Type B pancreatic cell (in vitro differentiated cells): Measurements from ENCODE around the gene PTPRM. TPM values are rescaled to one million over a fixed set of nuclear protein-coding genes. Genes with fewer than 3 reads are reported as not detected.
A peak's percentile ranks its signal among the peaks of the same experiment; 100 is the strongest.

ENCODE experiments used
- DNase-seq: peaks from one replicate; pipeline ENCODE4 v3.0.0; 2021; ENCODE audit warnings: mixed read lengths; ENCODE audit not compliant: unreplicated experiment; ENCODE audit errors: extremely low spot score
- H3K27ac Mint-ChIP-seq: 2 replicates; pipeline ENCODE4 v1.8.0; 2021; ENCODE audit warnings: mild to moderate bottlenecking, mixed read lengths
- H3K27me3 Mint-ChIP-seq: 2 replicates; pipeline ENCODE4 v1.8.0; 2021; ENCODE audit warnings: mixed read lengths
- H3K36me3 Mint-ChIP-seq: 2 replicates; pipeline ENCODE4 v1.8.0; 2021; ENCODE audit warnings: mixed read lengths
- H3K4me1 Mint-ChIP-seq: one replicate; pipeline ENCODE4 v1.8.0; 2021; ENCODE audit warnings: mixed read lengths; ENCODE audit not compliant: unreplicated experiment
- H3K4me3 Mint-ChIP-seq: 2 replicates; pipeline ENCODE4 v1.8.0; 2021; ENCODE audit warnings: mild to moderate bottlenecking, mixed read lengths
- H3K9me3 Mint-ChIP-seq: 2 replicates; pipeline ENCODE4 v1.8.0; 2021; ENCODE audit warnings: mixed read lengths
- total RNA-seq: library from RNA; stranded (reverse); gene quantifications from 2 replicates; pipeline ENCODE4 v1.2.1, GENCODE V29; 2021; ENCODE audit warnings: low replicate concordance
- TF ChIP-seq, protein P1 (sequence below): fragments of 200-600 bp; sonication (generic); conservative IDR thresholded peaks from 2 replicates; pipeline ENCODE4 v1.5.0; 2021; ENCODE audit warnings: antibody characterized with exemption, mild to moderate bottlenecking

The PTPRM gene
- total RNA-seq, 1 donor from 2014 or later, result 18.6 TPM

DNA sequence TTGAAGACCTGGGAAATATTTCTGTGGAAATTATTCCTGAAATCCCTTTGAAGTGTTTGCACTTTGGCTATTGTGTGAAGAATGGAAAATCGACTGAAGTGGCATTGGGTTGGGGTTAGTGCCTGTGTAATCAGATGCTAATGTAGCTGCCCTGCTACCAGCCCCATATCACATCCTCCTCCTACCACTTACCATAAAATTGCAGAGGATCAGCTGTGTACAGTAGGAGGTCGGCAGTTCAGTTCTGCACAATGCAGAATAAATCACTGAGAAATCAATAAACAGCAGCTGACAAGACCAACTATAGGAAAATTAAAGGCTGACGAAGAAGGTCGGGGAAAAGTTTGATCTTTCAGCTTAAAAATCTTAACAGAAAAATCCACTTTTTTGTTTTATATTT lies 440.9 kb downstream of the PTPRM start:
- Mint-ChIP-seq H3K9me3 (no peaks in the 10 kb centered on the region), H3K4me1 (peaks cover 12% of the 10 kb centered on the region), H3K4me3 (no peak overlapping the region), H3K27ac (no peak overlapping the region), H3K36me3 (no peaks in the 10 kb centered on the region), H3K27me3 (no peaks in the 10 kb centered on the region)
- TF ChIP-seq, protein P1, sequence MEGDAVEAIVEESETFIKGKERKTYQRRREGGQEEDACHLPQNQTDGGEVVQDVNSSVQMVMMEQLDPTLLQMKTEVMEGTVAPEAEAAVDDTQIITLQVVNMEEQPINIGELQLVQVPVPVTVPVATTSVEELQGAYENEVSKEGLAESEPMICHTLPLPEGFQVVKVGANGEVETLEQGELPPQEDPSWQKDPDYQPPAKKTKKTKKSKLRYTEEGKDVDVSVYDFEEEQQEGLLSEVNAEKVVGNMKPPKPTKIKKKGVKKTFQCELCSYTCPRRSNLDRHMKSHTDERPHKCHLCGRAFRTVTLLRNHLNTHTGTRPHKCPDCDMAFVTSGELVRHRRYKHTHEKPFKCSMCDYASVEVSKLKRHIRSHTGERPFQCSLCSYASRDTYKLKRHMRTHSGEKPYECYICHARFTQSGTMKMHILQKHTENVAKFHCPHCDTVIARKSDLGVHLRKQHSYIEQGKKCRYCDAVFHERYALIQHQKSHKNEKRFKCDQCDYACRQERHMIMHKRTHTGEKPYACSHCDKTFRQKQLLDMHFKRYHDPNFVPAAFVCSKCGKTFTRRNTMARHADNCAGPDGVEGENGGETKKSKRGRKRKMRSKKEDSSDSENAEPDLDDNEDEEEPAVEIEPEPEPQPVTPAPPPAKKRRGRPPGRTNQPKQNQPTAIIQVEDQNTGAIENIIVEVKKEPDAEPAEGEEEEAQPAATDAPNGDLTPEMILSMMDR, result no peak
- DNase-seq, result no peak

DNA sequence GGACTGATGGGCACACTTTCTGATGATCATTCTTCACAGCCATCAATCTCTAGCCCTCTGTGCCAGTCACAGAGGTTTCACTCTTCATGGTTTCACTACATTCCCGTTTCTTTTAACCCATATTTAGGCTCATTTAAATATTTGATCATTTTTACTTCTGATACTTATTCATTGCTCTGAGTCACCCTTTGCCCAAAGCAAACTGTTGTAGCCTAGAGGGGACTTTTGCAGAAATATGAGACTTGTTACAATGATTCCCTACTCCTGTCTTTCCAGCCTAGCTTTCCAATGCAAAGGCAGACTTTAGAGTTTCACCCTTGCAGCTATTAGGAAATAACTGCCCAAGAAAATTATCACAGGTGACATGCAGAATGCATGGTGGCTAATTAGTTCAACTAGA lies 444.2 kb downstream of the PTPRM start:
- H3K36me3 Mint-ChIP-seq, result no peaks in the 10 kb centered on the region
- H3K4me1 Mint-ChIP-seq, result peaks cover 12% of the 10 kb centered on the region
- no peaks in the 10 kb centered on the region for H3K9me3 Mint-ChIP-seq
- DNase-seq, result no peak
- TF ChIP-seq, protein P1, result no peak
- H3K27me3 Mint-ChIP-seq, result no peaks in the 10 kb centered on the region
- H3K27ac Mint-ChIP-seq, result no peak overlapping the region
- H3K4me3 Mint-ChIP-seq, result no peak overlapping the region

DNA sequence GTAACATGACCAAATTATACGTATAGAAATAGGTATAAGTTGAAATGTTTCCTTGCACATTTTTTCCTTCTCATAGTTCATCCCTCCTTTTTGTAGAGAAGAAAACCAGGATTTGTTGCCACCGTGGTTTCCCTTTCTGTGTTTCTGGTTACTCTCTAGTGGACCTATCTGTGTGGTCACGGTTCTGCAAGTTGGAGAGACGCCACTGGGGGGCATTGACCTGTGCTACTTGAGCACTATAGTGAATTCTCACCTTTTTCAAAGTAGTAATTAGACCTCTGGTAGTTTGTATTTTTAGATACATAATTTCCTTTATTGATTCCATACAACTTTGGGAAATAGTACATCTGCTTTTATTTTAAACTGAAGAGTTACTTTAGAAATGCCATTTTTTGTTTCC lies 444.8 kb downstream of the PTPRM start:
- no peak for DNase-seq
- peaks cover 12% of the 10 kb centered on the region for H3K4me1 Mint-ChIP-seq
- no peak overlapping the region for H3K4me3 Mint-ChIP-seq
- H3K27me3 Mint-ChIP-seq, result no peaks in the 10 kb centered on the region
- no peaks in the 10 kb centered on the region for H3K36me3 Mint-ChIP-seq
- H3K9me3 Mint-ChIP-seq, result no peaks in the 10 kb centered on the region
- H3K27ac Mint-ChIP-seq, result no peak overlapping the region
- TF ChIP-seq, protein P1, result no peak

DNA sequence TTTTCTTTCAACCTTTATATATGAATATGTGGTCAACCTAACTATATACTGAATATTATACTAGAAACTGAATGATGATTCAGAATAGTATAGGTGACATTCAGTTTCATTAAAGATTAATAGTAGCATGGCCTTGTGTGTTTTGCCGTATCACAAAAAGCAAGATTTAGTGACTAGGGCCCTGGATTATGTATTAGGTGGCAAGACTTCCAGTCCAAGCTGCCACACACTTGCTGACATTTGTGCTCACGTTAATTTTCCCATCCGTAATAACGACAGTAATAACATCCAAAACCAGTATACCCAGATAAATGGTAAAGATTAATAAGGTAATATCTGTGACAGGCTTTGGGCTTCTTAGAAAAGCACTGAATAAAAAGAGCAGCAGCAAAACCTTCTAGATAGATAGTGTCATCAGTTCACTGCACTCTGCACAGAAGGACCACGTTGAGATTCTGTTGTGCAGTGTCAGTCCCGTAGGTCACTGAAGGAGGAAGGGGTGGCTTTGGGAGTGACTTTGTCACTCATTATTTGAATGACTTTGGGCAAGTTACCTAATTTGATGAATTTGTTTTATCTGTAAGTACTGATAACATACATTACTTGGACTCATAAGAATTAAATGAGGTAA lies 451.7 kb downstream of the PTPRM start:
- H3K27ac Mint-ChIP-seq, result peak overlapping the region; percentile 38
- no peaks in the 10 kb centered on the region for H3K36me3 Mint-ChIP-seq
- no peaks in the 10 kb centered on the region for H3K27me3 Mint-ChIP-seq
- no peaks in the 10 kb centered on the region for H3K9me3 Mint-ChIP-seq
- TF ChIP-seq, protein P1, result no peak
- DNase-seq, result no peak
- no peak overlapping the region for H3K4me3 Mint-ChIP-seq
- peaks cover 14% of the 10 kb centered on the region for H3K4me1 Mint-ChIP-seq

DNA sequence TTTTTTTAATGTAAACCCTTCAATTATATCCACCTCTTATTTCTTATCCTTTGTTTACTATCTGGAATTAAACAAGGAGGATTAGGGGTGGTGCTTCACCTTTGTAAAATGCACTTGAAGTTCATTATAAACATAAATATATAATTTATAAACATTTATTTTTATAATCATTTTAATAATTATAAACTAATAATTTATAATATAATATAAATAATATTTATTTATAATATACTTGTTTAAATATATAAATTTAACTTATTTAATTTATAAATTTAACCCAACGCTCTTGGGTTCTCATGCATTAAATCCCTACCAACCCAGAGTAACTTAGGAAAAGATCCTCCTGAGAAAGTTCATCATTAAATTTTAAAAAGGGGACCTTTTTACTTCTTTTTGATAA lies 452.5 kb downstream of the PTPRM start:
- TF ChIP-seq, protein P1, result no peak
- no peaks in the 10 kb centered on the region for H3K27me3 Mint-ChIP-seq
- no peaks in the 10 kb centered on the region for H3K36me3 Mint-ChIP-seq
- no peak for DNase-seq
- H3K27ac Mint-ChIP-seq, result no peak overlapping the region
- H3K4me1 Mint-ChIP-seq, result peaks cover 14% of the 10 kb centered on the region
- no peaks in the 10 kb centered on the region for H3K9me3 Mint-ChIP-seq
- H3K4me3 Mint-ChIP-seq, result no peak overlapping the region
